H1 (cell line): ENCODE results near the gene MAS1L. TPM values are rescaled to one million over a fixed set of nuclear protein-coding genes. Genes with fewer than 3 reads are reported as not detected.

ENCODE experiments used
- CTCF ChIA-PET: fragments of 300-600 bp; sonication (Branson Sonifier 250); formaldehyde crosslinking; loops from one replicate; lab custom pipeline; 2021; ENCODE audit not compliant: partially characterized antibody; lab: Charles Lee
- POLR2A ChIA-PET: fragments of 300-600 bp; sonication (Branson Sonifier 250); formaldehyde crosslinking; loops from one replicate; lab custom pipeline; 2021; ENCODE audit warnings: inconsistent platforms; ENCODE audit not compliant: partially characterized antibody; lab: Charles Lee
- DNase-seq, 2 experiments: peaks; one replicate each; pipeline versions ENCODE4 v3.0.0 to v3.0.0-alpha.2; 2010 to 2022; ENCODE audit warnings: low spot score in 2 of 2, low read depth in 1 of 2, mixed read lengths in 1 of 2
- FAIRE-seq: peaks from 2 replicates; lab custom pipeline; 2011; peaks lifted over from hg19 to GRCh38; lab: Jason Lieb, UNC
- H2AFZ ChIP-seq: 2 replicates; pipeline ENCODE4 v1.8.1; 2012; ENCODE audit warnings: low read length, inconsistent platforms
- H2AK5ac ChIP-seq: 2 replicates; pipeline ENCODE4 v1.6.1; 2013; ENCODE audit warnings: low read depth, low read length
- H2BK120ac ChIP-seq: replicated peaks from 2 replicates; pipeline ENCODE3; 2013; ENCODE audit warnings: low read depth, low read length, inconsistent platforms
- H2BK12ac ChIP-seq: 2 replicates; pipeline ENCODE4 v1.6.1; 2013; ENCODE audit warnings: low read depth, low read length
- H2BK15ac ChIP-seq: 2 replicates; pipeline ENCODE4 v1.6.1; 2013; ENCODE audit warnings: low read length
- H2BK20ac ChIP-seq: 2 replicates; pipeline ENCODE4 v1.6.1; 2013; ENCODE audit warnings: low read length
- H2BK5ac ChIP-seq: 2 replicates; pipeline ENCODE4 v1.6.1; 2013; ENCODE audit warnings: low read depth, low read length
- H3K14ac ChIP-seq: 2 replicates; pipeline ENCODE4 v1.6.1; 2013; ENCODE audit warnings: inconsistent platforms; ENCODE audit not compliant: insufficient read length
- H3K18ac ChIP-seq: 2 replicates; pipeline ENCODE4 v1.6.1; 2013; ENCODE audit warnings: low read length; ENCODE audit errors: extremely low read depth
- H3K23ac ChIP-seq: 2 replicates; pipeline ENCODE4 v1.6.1; 2013; ENCODE audit warnings: inconsistent platforms; ENCODE audit not compliant: insufficient read length
- H3K23me2 ChIP-seq: 2 replicates; pipeline ENCODE4 v1.6.1; 2013; ENCODE audit warnings: low read depth, low read length
- H3K27ac ChIP-seq: 2 replicates; pipeline ENCODE4 v1.6.1; 2011; ENCODE audit warnings: low read depth, low read length, inconsistent platforms
- H3K27me3 ChIP-seq, 4 experiments: replicated peaks in 1 of 4; 1 replicate in 1 of 4; 2 replicates in 3 of 4; pipeline versions ENCODE4 v1.6.1 to v1.8.1; 2011 to 2013; ENCODE audit warnings: low read length in 3 of 4, mild to moderate bottlenecking in 3 of 4, inconsistent platforms in 2 of 4, mixed read lengths in 2 of 4, moderate library complexity in 1 of 4; ENCODE audit not compliant: control insufficient read depth in 3 of 4, insufficient read depth in 3 of 4; ENCODE audit errors: extremely low read depth in 1 of 4
- H3K36me3 ChIP-seq, 4 experiments: 2 replicates each; pipeline versions ENCODE4 v1.6.1 to v1.8.1; 2011 to 2013; ENCODE audit warnings: mild to moderate bottlenecking in 4 of 4, low read length in 3 of 4, moderate library complexity in 2 of 4, control low read depth in 1 of 4, inconsistent platforms in 1 of 4; ENCODE audit not compliant: insufficient read depth in 4 of 4, control insufficient read depth in 2 of 4
- H3K4ac ChIP-seq: replicated peaks from 2 replicates; pipeline ENCODE3; 2013; ENCODE audit warnings: low read length, low read depth, mixed read lengths, inconsistent platforms; ENCODE audit not compliant: insufficient read length
- H3K4me1 ChIP-seq, 4 experiments: replicated peaks in 1 of 4; 1 replicate in 1 of 4; 2 replicates in 3 of 4; pipeline versions ENCODE4 v1.6.1 to v1.8.1; 2011 to 2013; ENCODE audit warnings: low read length in 3 of 4, inconsistent platforms in 2 of 4, mixed read lengths in 1 of 4; ENCODE audit not compliant: insufficient read depth in 4 of 4, control insufficient read depth in 3 of 4
- H3K4me2 ChIP-seq, 2 experiments: 2 replicates each; pipeline versions ENCODE4 v1.6.1 to v1.8.1; 2011 to 2013; ENCODE audit warnings: low read depth in 2 of 2, low read length in 2 of 2, control low read depth in 1 of 2, inconsistent platforms in 1 of 2, mild to moderate bottlenecking in 1 of 2; ENCODE audit not compliant: insufficient read depth in 1 of 2
- H3K4me3 ChIP-seq, 4 experiments: fragments of 200-600, 300-600 bp in 1 of 4; sonication (generic), shearing (Covaris generic), sonication (Bioruptor Twin) in 1 of 4; 2 replicates each; pipeline versions ENCODE4 v1.5.1 to v1.8.1; 2011 to 2016; ENCODE audit warnings: low read length in 4 of 4, low read depth in 3 of 4, control low read depth in 2 of 4, inconsistent platforms in 2 of 4, mild to moderate bottlenecking in 2 of 4, mixed read lengths in 1 of 4, moderate library complexity in 1 of 4; ENCODE audit not compliant: insufficient read depth in 2 of 4; ENCODE audit errors: extremely low read depth in 1 of 4
- H3K56ac ChIP-seq: replicated peaks from 2 replicates; pipeline ENCODE3; 2013; ENCODE audit warnings: low read depth, mild to moderate bottlenecking, mixed read lengths, low read length, inconsistent platforms; ENCODE audit not compliant: insufficient read length
- H3K79me1 ChIP-seq: 2 replicates; pipeline ENCODE4 v1.6.1; 2013; ENCODE audit warnings: low read depth, low read length, control low read depth
- H3K79me2 ChIP-seq, 2 experiments: 2 replicates each; pipeline versions ENCODE4 v1.6.1 to v1.8.1; 2012 to 2013; ENCODE audit warnings: low read length in 2 of 2, mild to moderate bottlenecking in 2 of 2, inconsistent platforms in 1 of 2; ENCODE audit not compliant: insufficient read depth in 2 of 2, control insufficient read depth in 1 of 2
- H3K9ac ChIP-seq, 4 experiments: replicated peaks in 1 of 4; 1 replicate in 1 of 4; 2 replicates in 3 of 4; pipeline versions ENCODE4 v1.6.1 to v1.8.1; 2011 to 2013; ENCODE audit warnings: low read depth in 3 of 4, low read length in 3 of 4, control low read depth in 2 of 4, mild to moderate bottlenecking in 2 of 4, moderate library complexity in 2 of 4, inconsistent platforms in 1 of 4; ENCODE audit errors: extremely low read depth in 1 of 4
- H3K9me3 ChIP-seq, 2 experiments: 2 replicates each; pipeline versions ENCODE4 v1.6.1 to v1.8.1; 2012 to 2013; ENCODE audit warnings: mild to moderate bottlenecking in 2 of 2, moderate library complexity in 2 of 2, control low read depth in 1 of 2, inconsistent platforms in 1 of 2, low read depth in 1 of 2, low read length in 1 of 2, mixed read lengths in 1 of 2; ENCODE audit not compliant: insufficient read depth in 2 of 2
- H4K20me1 ChIP-seq, 2 experiments: replicated peaks in 1 of 2; 2 replicates each; pipeline versions ENCODE3 to v1.8.1; 2011 to 2013; ENCODE audit warnings: inconsistent platforms in 2 of 2, low read length in 2 of 2, mild to moderate bottlenecking in 1 of 2; ENCODE audit not compliant: insufficient read depth in 2 of 2, control insufficient read depth in 1 of 2
- H4K5ac ChIP-seq: 2 replicates; pipeline ENCODE4 v1.6.1; 2013; ENCODE audit warnings: low read length, low read depth, mixed read lengths, inconsistent platforms; ENCODE audit not compliant: insufficient read length
- H4K8ac ChIP-seq: 2 replicates; pipeline ENCODE4 v1.8.0; 2013; ENCODE audit warnings: mild to moderate bottlenecking, moderate library complexity, low read length, inconsistent platforms; ENCODE audit not compliant: insufficient read depth; ENCODE audit errors: extremely low read depth
- H4K91ac ChIP-seq: replicated peaks from 2 replicates; pipeline ENCODE3; 2013; ENCODE audit warnings: low read length, mixed read lengths, inconsistent platforms; ENCODE audit not compliant: insufficient read length
- BACH1 ChIP-seq: IDR thresholded peaks from 2 replicates; pipeline ENCODE4 v1.6.1; 2012; ENCODE audit warnings: low read length, improper control_type of control experiment
- HDAC2 ChIP-seq, 2 experiments: fragments of 300-600 bp in 1 of 2; sonication (generic) in 1 of 2; IDR thresholded peaks; 2 replicates each; pipeline ENCODE4 v1.6.1; 2011 to 2012; ENCODE audit warnings: low read depth in 2 of 2, low read length in 2 of 2, mild to moderate bottlenecking in 2 of 2, moderate library complexity in 2 of 2, borderline replicate concordance in 1 of 2, inconsistent platforms in 1 of 2
- KDM5A ChIP-seq: fragments of 200-600 bp; IDR thresholded peaks from 2 replicates; pipeline ENCODE4 v1.7.1; 2012; ENCODE audit warnings: mild to moderate bottlenecking, low read length, inconsistent platforms, mixed read lengths
- NANOG ChIP-seq: IDR thresholded peaks from 2 replicates; pipeline ENCODE4 v1.6.1; 2011; ENCODE audit warnings: low read length, low read depth, mild to moderate bottlenecking, inconsistent platforms; ENCODE audit not compliant: insufficient read depth, poor library complexity, severe bottlenecking
- NRF1 ChIP-seq: IDR thresholded peaks from 2 replicates; pipeline ENCODE4 v1.6.1; 2011; ENCODE audit warnings: mild to moderate bottlenecking, low read depth, low read length, improper control_type of control experiment
- PHF8 ChIP-seq: fragments of 200-600 bp; sonication (generic); conservative IDR thresholded peaks from 2 replicates; pipeline ENCODE4 v1.7.1; 2012; ENCODE audit warnings: low read depth, mild to moderate bottlenecking, inconsistent platforms, low read length, moderate library complexity
- POLR2A ChIP-seq, 2 experiments: IDR thresholded peaks; 1 replicate in 1 of 2; 2 replicates in 1 of 2; pipeline ENCODE4 v1.6.1; 2011; ENCODE audit warnings: low read depth in 2 of 2, low read length in 2 of 2, mild to moderate bottlenecking in 2 of 2; ENCODE audit errors: control extremely low read depth in 1 of 2
- POLR2AphosphoS5 ChIP-seq: IDR thresholded peaks from 2 replicates; pipeline ENCODE4 v1.6.1; 2011; ENCODE audit warnings: low read depth, low read length
- RFX5 ChIP-seq: IDR thresholded peaks from 2 replicates; pipeline ENCODE4 v1.6.1; 2011; ENCODE audit warnings: low read depth, low read length, improper control_type of control experiment, borderline replicate concordance
- SRF ChIP-seq: IDR thresholded peaks from 2 replicates; pipeline ENCODE4 v1.6.1; 2011; ENCODE audit warnings: mild to moderate bottlenecking, low read depth, low read length, moderate library complexity
- TAF7 ChIP-seq: optimal IDR thresholded peaks from 2 replicates; pipeline ENCODE3; 2011; ENCODE audit warnings: low read depth, mild to moderate bottlenecking, inconsistent platforms, low read length, moderate library complexity, borderline replicate concordance
- USF2 ChIP-seq: IDR thresholded peaks from 2 replicates; pipeline ENCODE4 v1.6.1; 2011; ENCODE audit warnings: low read length, improper control_type of control experiment
- WGBS, 2 experiments: shearing (Covaris generic) in 1 of 2; methylation state at CpG; one replicate each; pipeline versions ENCODE4 v1.1.6 to v1.1.7; 2013 to 2015; ENCODE audit warnings: low lambda C conversion rate in 2 of 2, mixed read lengths in 2 of 2, inconsistent platforms in 1 of 2, low coverage in 1 of 2, missing lambda C conversion rate in 1 of 2; ENCODE audit not compliant: insufficient replicate concordance in 2 of 2, insufficient coverage in 1 of 2, insufficient read length in 1 of 2; ENCODE audit errors: extremely low coverage in 1 of 2, missing lambda C conversion rate in 1 of 2; 5-methylcytosine and 5-hydroxymethylcytosine counted together
- polyA plus RNA-seq, 7 experiments: library from polyadenylated mRNA; depleted of rRNA in 3 of 7; stranded (reverse) in 5 of 7; unstranded in 2 of 7; fragments of >200 nt in 5 of 7; fragments of 200-250 nt in 2 of 7; gene quantifications; 1 replicate in 5 of 7; 2 replicates in 1 of 7; 4 replicates in 1 of 7; pipeline versions ENCODE4 v1.2.1 to v1.2.3, GENCODE V29; 2011 to 2013; ENCODE audit warnings: missing spikeins in 2 of 7, mixed read lengths in 2 of 7
- total RNA-seq: library from RNA; stranded (reverse); fragmentation: NEBNext Ultra II Directional; extraction: Animal tissue kit (Norgen Biotek cat#: 25700); gene quantifications from 2 replicates; pipeline ENCODE4 v1.2.1, GENCODE V29; 2021

MAS1L gene
- total and polyA plus RNA-seq, 2 of the 8 experiments (the other 6 are each of a cell fraction or from before 2014, with no cell fraction given) = not detected

- Histone ChIP-seq H2AFZ (no peak overlapping the region), H3K4me2 (no peak overlapping the region), H3K18ac (no peak overlapping the region), H2BK5ac (no peak overlapping the region), H2BK12ac (no peak overlapping the region), H4K5ac (no peak overlapping the region), H3K27ac (no peak overlapping the region), H3K23me2 (no peaks in the 10 kb centered on the region), H3K27me3 (no peaks in the 10 kb centered on the region; a peak in 1 of 7 replicates), H4K91ac (no peak overlapping the region), H3K9ac (no peak overlapping the region), H3K4me3 (no peak overlapping the region), H3K79me2 (no peaks in the 10 kb centered on the region), H3K4ac (no peak overlapping the region), H3K23ac (no peak overlapping the region), H4K20me1 (no peaks in the 10 kb centered on the region), H3K14ac (no peak overlapping the region), H3K56ac (no peak overlapping the region), H3K9me3 (peaks cover 7 to 14% of the 10 kb centered on the region in 2 experiments), H2BK20ac (no peak overlapping the region), H3K4me1 (no peaks in the 10 kb centered on the region; a peak in 1 of 7 replicates), H4K8ac (no peak overlapping the region; the same call in 1 of the 2 replicates), H2AK5ac (no peak overlapping the region), H2BK15ac (no peak overlapping the region), H3K36me3 (no peaks in the 10 kb centered on the region), H3K79me1 (no peaks in the 10 kb centered on the region), H2BK120ac (no peak overlapping the region)
- DNase-seq = no peak
- WGBS, 2 experiments = 88% methylated on average over 6 of the region's 6 CpGs; no CpG with 5 or more reads in 1 of the 2 experiments
- no peak for FAIRE-seq
- ChIA-PET CTCF (interaction anchor here (1.0 to 1.5 kb wide), 2 partner anchors 10 to 21 kb away, joined by 3 to 9 read pairs; no protein-coding TSS in a partner anchor), POLR2A (no interaction called here)
- TF ChIP-seq NRF1 = no peak
- no peak for TF ChIP-seq HDAC2 (IDR thresholded peaks at IDR 0.05; ENCODE audit: borderline replicate concordance in 1 of 2, low read depth in 2 of 2, low read length in 2 of 2)
- TF ChIP-seq BACH1 = no peak
- TF ChIP-seq POLR2A (IDR thresholded peaks at IDR 0.05; ENCODE audit: control extremely low read depth in 1 of 2, low read depth in 2 of 2, low read length in 2 of 2) = no peak
- no peak for TF ChIP-seq USF2
- TF ChIP-seq TAF7 = no peak
- TF ChIP-seq SRF = no peak
- TF ChIP-seq KDM5A = no peak
- TF ChIP-seq NANOG = no peak
- TF ChIP-seq PHF8 = no peak
- TF ChIP-seq RFX5 = no peak
- no peak for TF ChIP-seq POLR2AphosphoS5
Observed at GRCh38 chr6:29519291-29520010, 31.7 kb upstream of the MAS1L start.
